Stimulated activated CD8-positive, alpha-beta memory T cell treated with anti-CD3 and anti-CD28 coated beads, Interleukin-12 subunit alpha, Interleukin-12 subunit beta, amount 100 ng/mL, for 4 hours (primary cell): ENCODE results near the gene CLSTN2.

Source experiments
- DNase-seq: peaks from one replicate; pipeline ENCODE4 v3.0.0-alpha.2; 2020; ENCODE audit warnings: low read depth

CLSTN2 gene

GRCh38 chr3:140284372-140284771 is 349.4 kb downstream of the CLSTN2 start:
- no peak for DNase-seq

DNA sequence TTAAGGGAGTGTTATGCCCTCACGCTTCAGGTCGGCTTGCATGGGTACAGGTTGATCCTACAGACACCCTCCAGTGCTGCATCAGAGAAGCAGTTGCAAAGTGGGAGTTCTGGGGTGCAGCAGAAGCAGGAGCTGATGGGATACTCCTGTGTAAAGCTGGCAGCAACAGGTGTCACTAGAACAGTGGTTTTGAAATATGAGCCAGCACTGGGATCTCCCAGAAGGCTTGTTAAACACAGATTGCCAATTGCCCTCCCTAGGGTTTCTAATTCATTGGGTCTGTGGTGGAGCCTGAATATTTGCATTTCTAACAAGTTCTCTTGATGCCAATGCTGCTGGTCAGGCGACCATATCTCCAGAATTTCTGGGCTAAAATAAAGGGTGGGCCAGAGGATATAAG is 350.4 kb downstream of the CLSTN2 start:
- no peak for DNase-seq

DNA sequence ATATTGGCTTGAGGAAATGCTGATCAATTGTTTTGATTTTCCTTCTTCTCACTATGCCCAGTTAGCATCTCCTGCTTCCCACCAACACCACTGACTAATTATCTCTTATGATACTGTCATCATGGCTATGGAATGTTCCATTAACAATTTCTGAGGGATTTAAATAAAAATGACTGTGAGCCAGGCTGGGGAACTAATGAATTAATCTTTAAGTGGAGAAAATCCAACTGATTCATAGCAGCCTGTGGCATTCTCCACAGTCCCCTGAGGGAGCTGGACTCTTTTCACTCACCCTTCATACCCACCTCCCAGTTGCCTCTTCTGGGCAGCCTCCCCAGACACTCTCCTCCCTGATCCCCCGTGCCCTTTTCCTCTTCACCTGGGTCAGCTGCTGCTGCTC is 353.6 kb downstream of the CLSTN2 start:
- no peak for DNase-seq

GRCh38 chr3:140290105-140290504 is 355.1 kb downstream of the CLSTN2 start:
- DNase-seq = no peak

GRCh38 chr3:140292170-140292569 is 357.2 kb downstream of the CLSTN2 start:
- no peak for DNase-seq

GRCh38 chr3:140292684-140293083 is 357.7 kb downstream of the CLSTN2 start:
- DNase-seq = no peak

GRCh38 chr3:140294058-140294457 is 359.1 kb downstream of the CLSTN2 start:
- DNase-seq = no peak

- DNase-seq = no peak
Measured at GRCh38 chr3:140296796-140297352, 361.9 kb downstream of the CLSTN2 start.

DNA sequence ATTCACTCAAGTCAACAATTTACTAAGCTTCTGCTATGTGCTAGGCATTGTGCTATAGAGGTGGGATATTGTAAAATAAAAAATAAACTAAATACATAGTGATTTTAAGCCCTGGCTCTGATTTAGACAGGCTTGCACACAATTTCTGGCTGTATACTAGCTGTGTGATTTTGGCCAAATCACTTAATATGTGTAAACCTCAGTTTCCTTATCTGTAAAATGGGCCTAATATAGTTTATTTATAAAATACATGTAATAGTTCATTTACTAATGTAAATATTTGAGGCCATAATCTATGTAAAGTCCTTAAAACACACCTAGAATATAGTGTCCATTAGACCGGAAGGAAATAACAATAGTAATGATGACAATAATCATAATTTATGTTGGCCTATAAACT is 363.1 kb downstream of the CLSTN2 start:
- DNase-seq = no peak

- DNase-seq = no peak
Measured at GRCh38 chr3:140298569-140299070, 363.6 kb downstream of the CLSTN2 start.

DNA sequence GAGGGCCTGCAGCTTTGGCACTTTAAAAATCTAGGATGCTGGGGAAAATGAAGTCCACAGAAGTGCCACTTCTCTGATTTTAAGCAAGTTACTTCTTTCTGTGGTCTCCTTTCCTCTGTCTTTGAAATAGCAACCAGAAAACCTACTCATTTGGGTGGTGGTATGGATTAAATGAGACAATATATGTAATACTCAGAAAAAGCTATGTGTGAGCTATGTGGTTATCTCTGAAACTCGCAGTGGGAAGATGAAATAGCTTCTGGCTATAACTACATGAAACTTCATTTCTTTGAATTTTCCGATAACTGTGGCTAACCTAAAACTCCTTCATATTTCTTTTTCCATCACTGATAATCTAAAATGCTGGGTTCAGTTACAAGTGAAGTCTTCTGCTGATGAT is 368.9 kb downstream of the CLSTN2 start:
- DNase-seq = no peak

DNA sequence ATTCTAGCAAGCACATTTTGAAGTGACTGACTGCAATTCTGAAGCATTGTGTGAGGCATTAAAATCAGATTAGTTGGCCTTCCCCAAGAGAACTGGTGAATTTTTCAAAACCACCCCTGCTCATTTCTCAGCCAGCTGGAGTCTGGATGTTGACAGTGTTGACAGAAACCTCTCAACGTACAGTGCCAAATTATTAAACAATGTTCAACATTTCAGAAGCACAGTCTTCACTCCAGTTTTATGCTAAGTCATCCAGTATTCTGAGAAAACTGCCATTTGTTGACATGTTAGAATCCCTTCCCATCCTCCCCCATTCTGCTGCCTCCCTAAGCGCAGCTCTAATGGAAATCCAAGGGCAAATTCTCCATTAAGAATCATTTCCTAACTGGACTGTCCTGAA is 373.6 kb downstream of the CLSTN2 start:
- no peak for DNase-seq

DNA sequence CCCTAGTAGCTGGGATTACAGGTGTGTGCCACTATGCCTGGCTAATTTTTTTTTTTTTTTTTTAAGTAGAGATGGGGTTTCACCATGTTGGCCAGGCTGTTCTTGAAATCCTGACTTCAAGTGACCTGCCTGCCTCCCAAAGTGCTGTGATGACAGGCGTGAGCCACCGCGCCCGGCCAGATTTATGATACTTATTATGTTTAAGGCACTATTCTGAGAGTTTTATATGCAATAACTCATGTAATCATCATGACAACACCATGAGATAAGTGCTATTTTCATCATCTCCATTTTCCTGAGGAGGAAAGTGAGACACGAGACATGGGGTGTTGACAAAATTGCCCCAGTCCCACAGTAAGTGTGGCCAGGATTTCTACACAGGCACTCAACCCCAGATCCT is 376.4 kb downstream of the CLSTN2 start:
- no peak for DNase-seq

DNA sequence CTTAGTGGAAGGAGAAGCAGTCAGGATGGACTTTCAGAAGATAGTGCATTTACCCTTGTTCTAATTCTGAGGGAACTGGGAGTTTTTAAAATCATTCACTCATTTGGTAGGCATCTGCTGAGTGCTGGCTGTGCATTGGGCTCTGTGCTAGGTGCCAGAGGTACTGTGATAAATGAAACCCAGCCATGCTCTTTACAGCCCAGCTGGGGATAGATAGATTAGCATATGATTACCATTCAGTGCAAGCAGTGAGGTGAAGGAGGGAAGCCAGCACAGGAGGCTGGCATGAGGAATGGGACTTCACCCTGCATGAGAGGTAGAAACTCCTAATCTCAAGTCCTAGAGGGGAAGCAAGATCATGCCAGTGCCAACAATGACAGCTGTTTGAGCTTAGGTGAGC is 381.0 kb downstream of the CLSTN2 start:
- DNase-seq = no peak

- DNase-seq = no peak
Measured at GRCh38 chr3:140316466-140316865, 381.5 kb downstream of the CLSTN2 start.

- no peak for DNase-seq
Measured at GRCh38 chr3:140316868-140317400, 381.9 kb downstream of the CLSTN2 start.

DNA sequence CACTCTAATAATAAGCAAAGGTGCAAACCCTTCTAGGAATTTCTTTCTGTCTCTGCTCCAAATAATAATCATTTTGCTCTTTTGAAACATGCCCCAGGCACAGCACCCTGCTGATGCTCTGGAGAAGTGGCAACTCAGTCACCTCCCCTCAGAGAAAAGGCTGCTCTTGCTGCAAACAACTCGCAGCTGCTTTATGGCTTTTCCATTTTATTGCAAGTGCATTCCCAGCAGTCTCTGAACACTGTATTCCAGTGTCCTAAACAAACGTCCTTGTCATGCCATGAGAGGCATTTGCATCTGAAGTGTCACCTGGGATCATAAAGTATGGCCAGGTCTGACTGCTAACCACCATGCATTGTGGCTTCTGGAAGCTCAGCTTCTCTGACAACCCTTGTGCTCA is 384.8 kb downstream of the CLSTN2 start:
- DNase-seq = no peak

DNA sequence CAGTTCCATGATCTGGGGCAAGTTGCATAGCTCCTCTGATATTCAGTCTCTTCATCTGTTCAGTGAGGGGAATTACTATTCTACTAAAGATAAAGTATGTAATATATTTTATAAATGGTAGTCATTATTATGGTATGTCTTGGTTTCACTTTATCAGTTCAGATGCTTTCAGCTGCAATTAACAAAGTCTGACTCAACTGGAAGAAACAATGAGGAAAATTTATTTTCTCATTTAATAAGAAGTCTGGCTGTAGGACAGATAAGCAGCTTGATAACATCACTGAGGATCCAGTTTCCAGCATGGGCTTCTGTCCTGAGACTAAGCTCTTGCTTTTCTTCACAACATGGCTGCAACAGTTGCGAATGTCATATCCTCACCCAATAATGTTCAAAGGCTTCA is 388.6 kb downstream of the CLSTN2 start:
- DNase-seq = no peak

GRCh38 chr3:140332131-140332530 is 397.1 kb downstream of the CLSTN2 start:
- DNase-seq = no peak

DNA sequence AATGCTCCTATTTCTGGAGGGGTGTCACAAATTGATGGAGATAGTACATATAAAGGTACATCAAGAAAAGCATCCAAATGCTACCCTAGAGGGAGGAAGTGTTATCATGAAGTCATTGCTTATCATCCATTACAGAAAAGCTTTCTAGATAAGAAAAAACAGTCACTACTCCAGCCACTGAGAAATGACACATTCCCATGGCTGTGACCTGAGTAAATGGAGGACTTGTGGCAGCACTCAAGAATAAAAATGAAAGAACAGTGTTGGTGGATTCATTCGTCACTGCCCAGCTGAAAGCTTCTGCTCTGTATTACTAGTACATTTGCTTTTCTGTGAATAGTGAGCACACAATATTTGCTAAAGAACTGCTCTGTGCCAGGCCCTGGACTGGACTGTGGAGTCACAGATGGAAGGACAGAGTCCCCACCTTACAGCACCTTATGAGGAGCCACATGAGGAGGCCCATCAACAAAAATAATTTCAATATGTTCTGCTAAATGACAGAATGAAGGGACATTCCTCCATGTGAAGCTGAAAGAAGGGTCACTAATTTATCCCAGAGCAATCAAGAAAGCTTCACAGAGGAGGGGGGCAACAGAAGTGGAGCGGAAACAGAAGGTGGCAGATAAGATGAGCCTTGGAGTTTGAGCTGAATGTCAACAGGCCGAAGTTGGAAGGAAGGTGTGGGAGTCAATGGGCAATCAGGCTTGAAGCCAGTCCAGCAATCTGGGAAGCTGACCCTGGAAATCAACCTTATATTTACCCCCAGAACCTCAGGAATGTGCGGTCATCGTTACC is 399.3 kb downstream of the CLSTN2 start:
- DNase-seq = no peak

GRCh38 chr3:140336465-140336864 is 401.5 kb downstream of the CLSTN2 start:
- DNase-seq = no peak

GRCh38 chr3:140338916-140339315 is 403.9 kb downstream of the CLSTN2 start:
- DNase-seq = no peak

GRCh38 chr3:140341203-140341602 is 406.2 kb downstream of the CLSTN2 start:
- DNase-seq = no peak
